HFF-Myc (cell line): ENCODE data around the gene PIGQ.
A peak's percentile ranks its signal among the peaks of the same experiment; 100 is the strongest.

Experiments used
- DNase-seq: peaks from one replicate; pipeline ENCODE4 v3.0.0-alpha.2; 2011; ENCODE audit warnings: low read depth; ENCODE audit errors: extremely low read depth
- H3K4me3 ChIP-seq: replicated peaks from 2 replicates; pipeline ENCODE4 v1.5.1; 2011; ENCODE audit warnings: low read depth, mild to moderate bottlenecking, control low read depth, low read length
- CTCF ChIP-seq: IDR thresholded peaks from 2 replicates; pipeline ENCODE4 v1.5.1; 2012; ENCODE audit warnings: mild to moderate bottlenecking, low read depth, low read length, control low read depth; ENCODE audit errors: missing control alignments

The PIGQ gene

GRCh38 chr16:535446-536405 is 34.0 kb upstream of the PIGQ start:
- DNase-seq, result no peak
- no peak for TF ChIP-seq CTCF
- no peak overlapping the region for H3K4me3 ChIP-seq

DNA sequence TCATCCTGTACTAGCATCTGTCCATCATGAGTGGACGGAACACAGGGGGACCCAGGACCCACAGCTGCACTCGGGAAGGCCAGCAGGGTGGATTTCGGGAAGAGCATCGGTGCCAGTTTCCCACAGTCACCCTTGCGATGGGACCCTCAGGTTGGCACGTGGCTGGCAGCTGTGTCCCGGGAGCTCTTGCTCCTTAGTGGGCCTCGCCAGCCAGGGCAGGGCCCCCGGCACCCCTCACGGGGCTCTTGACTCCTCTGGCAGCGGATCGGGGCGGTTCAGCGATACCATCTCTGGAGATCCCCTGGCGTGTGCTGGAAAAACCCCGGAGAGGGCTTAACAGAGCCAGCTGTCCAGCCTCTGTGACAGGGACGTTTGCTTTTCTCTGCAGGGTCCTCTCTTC is 33.0 kb upstream of the PIGQ start:
- no peak overlapping the region for H3K4me3 ChIP-seq
- TF ChIP-seq CTCF, result no peak
- DNase-seq, result no peak

GRCh38 chr16:537415-538335 is 32.1 kb upstream of the PIGQ start:
- peak; percentile 6 for TF ChIP-seq CTCF
- H3K4me3 ChIP-seq, result no peak overlapping the region
- DNase-seq, result no peak

DNA sequence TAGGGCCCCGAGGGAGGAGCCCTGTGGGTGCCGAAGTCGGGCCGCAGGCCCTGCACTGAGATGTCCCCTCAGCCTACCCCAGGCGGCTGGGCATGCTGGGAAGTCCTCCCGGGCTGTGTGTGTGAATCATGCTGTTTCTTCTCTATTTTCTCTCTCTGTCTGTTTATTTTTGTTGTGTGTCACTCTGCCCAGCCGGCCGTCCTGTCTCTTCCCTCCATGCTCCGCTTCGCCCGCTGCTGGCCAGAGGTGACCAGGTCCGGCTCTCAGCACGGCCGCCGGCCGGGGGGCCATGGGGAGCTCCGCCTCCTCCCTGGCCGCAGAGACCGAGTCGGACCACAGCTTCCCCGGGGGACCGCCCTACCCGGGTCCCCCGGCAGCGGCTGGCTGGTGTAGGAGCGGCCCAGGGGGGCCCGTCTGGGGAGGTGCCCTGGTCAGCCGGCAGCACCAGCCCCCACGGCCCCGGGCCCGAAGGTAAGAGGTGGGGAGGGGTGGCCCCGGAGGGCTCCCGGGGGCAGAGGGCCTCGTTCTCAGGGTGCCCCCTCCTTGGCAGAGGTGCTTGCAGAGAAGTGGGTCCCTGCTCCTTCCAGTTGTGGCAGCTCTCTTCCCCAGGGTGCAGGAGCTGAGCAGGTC is 29.8 kb upstream of the PIGQ start:
- no peak for DNase-seq
- no peak overlapping the region for H3K4me3 ChIP-seq
- TF ChIP-seq CTCF, result no peak

- H3K4me3 ChIP-seq, result no peak overlapping the region
- no peak for DNase-seq
- no peak for TF ChIP-seq CTCF
These were observed 29.0 kb upstream of the PIGQ start for GRCh38 chr16:540645-541340.
